BE2C (cell line): Measurements from ENCODE around the gene MYO18B.

Experiments used
- DNase-seq: peaks from one replicate; pipeline ENCODE4 v3.0.0-alpha.2; 2020
- H3K27me3 ChIP-seq: fragments of 250-450 bp; sonication (Bioruptor Pico); 2 replicates; pipeline ENCODE4 v1.5.1; 2020; ENCODE audit warnings: mild to moderate bottlenecking
- H3K36me3 ChIP-seq: fragments of 250-450 bp; sonication (Bioruptor Pico); 2 replicates; pipeline ENCODE4 v1.5.1; 2020; ENCODE audit warnings: mild to moderate bottlenecking
- H3K4me1 ChIP-seq: fragments of 250-450 bp; sonication (Bioruptor Pico); 2 replicates; pipeline ENCODE4 v1.5.1; 2020
- H3K4me3 ChIP-seq: 2 replicates; pipeline ENCODE4 v1.5.1; 2011; ENCODE audit warnings: low read depth, low read length
- H3K9me3 ChIP-seq: fragments of 250-450 bp; sonication (Bioruptor Pico); 2 replicates; pipeline ENCODE4 v1.5.1; 2020
- CTCF ChIP-seq: IDR thresholded peaks from 2 replicates; pipeline ENCODE4 v1.5.1; 2012; ENCODE audit warnings: mild to moderate bottlenecking, low read depth, low read length

MYO18B gene

DNA sequence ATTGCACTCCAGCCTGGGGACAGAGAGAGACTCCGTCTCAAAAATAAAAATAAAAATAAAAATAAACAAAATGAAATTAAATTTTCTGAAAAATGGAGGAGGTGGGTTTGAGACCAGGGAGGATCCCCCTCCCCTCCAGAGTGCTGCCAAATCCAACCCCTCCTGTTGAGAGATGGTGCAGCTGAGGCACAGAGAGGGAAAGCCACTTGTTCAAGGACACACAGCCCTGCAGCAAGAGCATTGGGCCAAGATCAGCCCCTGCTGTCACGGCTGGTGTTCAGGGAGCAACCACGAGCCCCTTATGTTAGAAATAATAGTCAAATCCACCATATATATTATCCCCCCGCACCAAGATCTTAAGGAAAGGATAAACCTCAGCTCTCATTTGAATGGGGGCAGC, 2.7 kb downstream of the MYO18B start:
- Histone ChIP-seq H3K4me1 (peaks cover 25% of the 10 kb centered on the region), H3K27me3 (no peaks in the 10 kb centered on the region), H3K4me3 (no peak overlapping the region), H3K9me3 (no peaks in the 10 kb centered on the region; the same call in 1 of the 2 replicates), H3K36me3 (no peaks in the 10 kb centered on the region)
- no peak for DNase-seq
- no peak for TF ChIP-seq CTCF

DNA sequence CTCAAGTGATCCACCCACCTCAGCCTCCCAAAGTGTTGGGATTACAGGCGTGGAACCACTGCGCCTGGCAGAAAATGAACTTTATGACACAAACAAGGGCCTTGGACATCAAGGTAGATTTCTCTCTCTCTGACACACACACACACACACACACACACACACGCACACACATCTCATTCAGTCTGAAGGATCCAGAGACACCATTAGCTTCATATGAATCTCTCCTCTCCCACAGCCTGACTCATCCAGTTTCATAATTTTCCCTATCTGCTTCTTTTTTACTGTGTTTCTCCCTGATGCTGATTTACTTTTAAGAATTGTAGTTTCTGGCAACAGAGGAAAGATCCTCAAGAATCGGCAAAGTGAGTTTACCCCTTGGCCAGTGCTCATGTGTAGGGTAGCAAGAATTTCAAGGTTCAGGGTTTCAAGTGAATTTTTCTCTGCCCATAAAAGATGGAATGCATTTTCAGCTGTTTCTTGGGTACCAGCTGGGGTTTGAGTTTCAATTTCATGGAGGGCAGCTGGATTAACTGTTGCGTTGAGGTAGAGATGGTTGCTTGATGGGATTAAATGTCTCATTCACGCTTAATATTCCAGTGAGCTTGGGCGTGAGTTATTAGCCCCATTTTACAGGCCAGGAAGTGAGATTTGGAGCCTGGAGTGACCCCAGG, 3.5 kb downstream of the MYO18B start:
- H3K36me3 ChIP-seq: no peaks in the 10 kb centered on the region
- H3K27me3 ChIP-seq: no peaks in the 10 kb centered on the region
- no peak for DNase-seq
- no peak for TF ChIP-seq CTCF
- no peaks in the 10 kb centered on the region; the same call in 1 of the 2 replicates for H3K9me3 ChIP-seq
- H3K4me3 ChIP-seq: no peak overlapping the region
- peaks cover 25% of the 10 kb centered on the region for H3K4me1 ChIP-seq

DNA sequence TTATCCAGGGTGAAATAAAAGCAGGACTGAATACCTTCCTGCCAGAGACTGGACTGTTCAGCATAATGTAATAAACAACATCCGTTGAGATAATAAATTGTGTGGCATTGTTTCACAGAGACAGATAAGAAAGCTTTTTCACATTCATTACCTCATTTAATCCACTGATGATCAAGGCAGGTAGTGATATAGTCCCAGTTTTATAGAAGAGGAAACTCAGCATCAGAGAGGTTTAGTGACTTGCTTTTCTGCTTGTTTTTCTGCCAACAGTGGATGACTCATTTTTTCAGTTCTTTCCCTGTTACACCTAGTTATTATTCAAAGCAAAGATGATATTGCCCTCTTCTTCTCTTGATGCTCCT, 4.0 kb downstream of the MYO18B start:
- H3K36me3 ChIP-seq: no peaks in the 10 kb centered on the region
- no peaks in the 10 kb centered on the region for H3K27me3 ChIP-seq
- peaks cover 25% of the 10 kb centered on the region for H3K4me1 ChIP-seq
- H3K4me3 ChIP-seq: no peak overlapping the region
- no peaks in the 10 kb centered on the region; the same call in 1 of the 2 replicates for H3K9me3 ChIP-seq
- no peak for TF ChIP-seq CTCF
- DNase-seq: no peak

DNA sequence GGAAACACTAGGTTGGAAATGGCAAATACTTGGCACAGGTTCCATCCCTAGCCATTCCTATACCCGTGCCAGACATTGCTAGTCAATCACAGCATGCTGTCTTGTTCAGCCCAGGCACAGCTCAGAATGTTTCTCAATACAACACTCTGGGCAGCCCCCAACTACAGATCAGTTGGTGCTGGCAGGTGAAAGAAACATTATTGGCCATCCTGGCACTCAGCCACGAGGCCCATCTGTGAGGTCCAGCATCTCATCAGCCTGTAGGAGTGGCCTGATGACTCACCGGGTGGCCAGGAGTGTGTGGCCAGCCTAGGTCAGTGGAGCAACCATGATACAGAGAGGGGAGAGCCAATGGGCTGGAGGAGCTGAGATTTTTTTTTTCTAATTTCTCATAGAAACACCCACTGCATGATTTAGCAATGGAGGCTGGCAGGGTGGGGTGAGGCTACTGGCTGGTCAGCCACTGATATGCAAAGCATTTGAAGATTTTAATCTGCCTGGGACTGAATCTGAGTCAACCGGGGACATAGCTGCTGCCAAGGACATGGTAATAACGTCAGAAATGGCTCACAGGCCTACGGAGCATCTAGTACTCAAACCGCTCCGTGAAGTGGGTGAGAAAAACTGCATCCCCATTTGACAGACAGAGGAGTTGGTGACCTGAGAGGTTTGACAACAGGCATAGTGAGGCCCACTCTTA, 5.4 kb downstream of the MYO18B start:
- no peak overlapping the region for H3K4me3 ChIP-seq
- DNase-seq: peak; percentile 85
- no peaks in the 10 kb centered on the region for H3K27me3 ChIP-seq
- no peak for TF ChIP-seq CTCF
- no peaks in the 10 kb centered on the region; the same call in 1 of the 2 replicates for H3K9me3 ChIP-seq
- H3K36me3 ChIP-seq: no peaks in the 10 kb centered on the region
- H3K4me1 ChIP-seq: peaks cover 25% of the 10 kb centered on the region

DNA sequence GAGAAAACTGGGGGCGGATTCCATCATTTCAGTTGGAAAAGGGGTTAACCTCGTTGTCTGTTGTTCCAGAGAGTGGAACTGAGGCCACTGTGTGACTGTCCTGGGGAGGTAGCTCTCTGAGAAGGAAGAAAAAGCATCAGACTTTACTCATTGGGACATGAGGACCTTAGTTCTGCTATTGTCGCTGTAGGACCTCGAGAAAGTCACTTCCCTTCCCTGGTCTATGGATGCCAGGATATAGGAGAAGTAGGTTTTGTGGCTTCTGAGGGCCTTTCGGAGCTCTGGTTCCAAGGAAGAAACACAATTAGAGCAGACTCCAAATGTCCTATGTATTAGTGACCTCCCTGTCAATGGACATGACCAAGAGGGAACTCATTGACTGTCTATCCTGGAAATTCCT, 6.2 kb downstream of the MYO18B start:
- peaks cover 25% of the 10 kb centered on the region for H3K4me1 ChIP-seq
- no peak for DNase-seq

More for the DNA sequence above, 6.2 kb downstream of the MYO18B start:
- Histone ChIP-seq H3K4me3 (no peak overlapping the region), H3K36me3 (no peaks in the 10 kb centered on the region), H3K27me3 (no peaks in the 10 kb centered on the region), H3K9me3 (no peaks in the 10 kb centered on the region; the same call in 1 of the 2 replicates)
- no peak for TF ChIP-seq CTCF
